Endometrial microvascular endothelial cells (primary cell): ENCODE results near the gene BAHD1. TPM values are rescaled to one million over a fixed set of nuclear protein-coding genes. Genes with fewer than 3 reads are reported as not detected.

ENCODE experiments used
- in situ Hi-C: cut with HindIII; loops from 2 replicates; pipeline ENCODE4 v1.10.0; 2017; ENCODE audit warnings: low sequenced_read_pairs, low pct_unique_long_range_greater_than_20kb; ENCODE audit errors: inconsistent ontology term
- total RNA-seq: library from RNA; depleted of rRNA; stranded (reverse); fragments of >200 nt; gene quantifications from one replicate; pipeline ENCODE4 v1.2.3, GENCODE V29; 2015; ENCODE audit errors: inconsistent ontology term

The BAHD1 gene
- total RNA-seq, 1 donor from 2014 or later, result 17.1 TPM

GRCh38 chr15:40513609-40514008 is 72.9 kb downstream of the BAHD1 start:
- in situ Hi-C loops, result no loop called here

GRCh38 chr15:40516322-40516721 is 75.6 kb downstream of the BAHD1 start:
- in situ Hi-C loops, result no loop called here

Other genes starting within 250 kb of the BAHD1 start
- not detected for gene PAK6, start 201.9 kb upstream of the BAHD1 start, total RNA-seq
- not detected for gene ANKRD63, start 157.9 kb upstream of the BAHD1 start, total RNA-seq
- 1.6 TPM for gene PLCB2, start 133.0 kb upstream of the BAHD1 start, total RNA-seq
- 15.1 TPM for gene INAFM2, start 117.3 kb upstream of the BAHD1 start, total RNA-seq
- 16.1 TPM for gene CCDC9B, start 100.0 kb upstream of the BAHD1 start, total RNA-seq
- not detected for gene PHGR1, start 89.9 kb upstream of the BAHD1 start, total RNA-seq
- gene DISP2, start 82.7 kb upstream of the BAHD1 start, total RNA-seq, result 0.46 TPM
- gene KNSTRN, start 58.2 kb upstream of the BAHD1 start, total RNA-seq, result 50.6 TPM
- gene IVD, start 35.2 kb upstream of the BAHD1 start, total RNA-seq, result 37.2 TPM
- 30.3 TPM for gene CHST14, start 30.0 kb downstream of the BAHD1 start, total RNA-seq
- 40.4 TPM for gene CCDC32, start 124.1 kb downstream of the BAHD1 start, total RNA-seq
- gene RPUSD2, start 128.3 kb downstream of the BAHD1 start, total RNA-seq, result 8.9 TPM
- 40.9 TPM for gene KNL1, start 153.3 kb downstream of the BAHD1 start, total RNA-seq